Endothelial cell (in vitro differentiated cells): ENCODE results near the gene GLUD1. TPM values are rescaled to one million over a fixed set of nuclear protein-coding genes. Genes with fewer than 3 reads are reported as not detected.
"Not testable (repeated sequence)": the region's sequence is repeated elsewhere in the genome, so short reads cannot be mapped to it uniquely, and the experiment has no call there.

Source experiments
- DNase-seq: peaks from one replicate; pipeline ENCODE4 v3.0.0; 2021; ENCODE audit warnings: low spot score
- H3K27ac Mint-ChIP-seq: one replicate; pipeline ENCODE4 v1.8.0; 2021; ENCODE audit warnings: mixed read lengths, inconsistent platforms; ENCODE audit not compliant: unreplicated experiment
- H3K27me3 Mint-ChIP-seq: one replicate; pipeline ENCODE4 v1.8.0; 2021; ENCODE audit warnings: mild to moderate bottlenecking, moderate library complexity, mixed read lengths, inconsistent platforms; ENCODE audit not compliant: unreplicated experiment
- H3K36me3 Mint-ChIP-seq: one replicate; pipeline ENCODE4 v1.8.0; 2021; ENCODE audit warnings: mild to moderate bottlenecking, low read depth, mixed read lengths, inconsistent platforms; ENCODE audit not compliant: unreplicated experiment
- H3K4me1 Mint-ChIP-seq: one replicate; pipeline ENCODE4 v1.8.0; 2021; ENCODE audit warnings: mild to moderate bottlenecking, mixed read lengths, inconsistent platforms; ENCODE audit not compliant: unreplicated experiment
- H3K4me3 Mint-ChIP-seq: one replicate; pipeline ENCODE4 v1.8.0; 2021; ENCODE audit warnings: mild to moderate bottlenecking, mixed read lengths, inconsistent platforms; ENCODE audit not compliant: unreplicated experiment
- H3K9me3 Mint-ChIP-seq: one replicate; pipeline ENCODE4 v1.8.0; 2021; ENCODE audit warnings: mixed read lengths, inconsistent platforms; ENCODE audit not compliant: unreplicated experiment
- long read RNA-seq: library from polyadenylated mRNA; unstranded; transcript quantifications from one replicate; pipeline ENCODE4 v2.0.0, GENCODE V29; 2020; ENCODE audit not compliant: unreplicated experiment
- total RNA-seq: library from RNA; stranded (reverse); fragmentation: NEBNext Ultra II Directional; extraction: Animal tissue kit (Norgen Biotek cat#: 25700); gene quantifications from one replicate; pipeline ENCODE4 v1.2.1, GENCODE V29; 2021; ENCODE audit not compliant: unreplicated experiment
- TF ChIP-seq, protein P1 (sequence below): fragments of 200-600 bp; sonication (generic); IDR thresholded peaks from one replicate; pipeline ENCODE4 v1.5.0; 2021; ENCODE audit warnings: antibody characterized with exemption; ENCODE audit not compliant: unreplicated experiment

The GLUD1 gene
- total RNA-seq: 79.2 TPM
- long read RNA-seq, transcript GLUD1-201 (13 exons, 3,039 nt): major isoform, 44 of 52 reads
- long read RNA-seq, partial matches to known transcripts: 5 of 52 reads
- long read RNA-seq, other reads (novel, unspliced or antisense): 3 of 52 reads

DNA sequence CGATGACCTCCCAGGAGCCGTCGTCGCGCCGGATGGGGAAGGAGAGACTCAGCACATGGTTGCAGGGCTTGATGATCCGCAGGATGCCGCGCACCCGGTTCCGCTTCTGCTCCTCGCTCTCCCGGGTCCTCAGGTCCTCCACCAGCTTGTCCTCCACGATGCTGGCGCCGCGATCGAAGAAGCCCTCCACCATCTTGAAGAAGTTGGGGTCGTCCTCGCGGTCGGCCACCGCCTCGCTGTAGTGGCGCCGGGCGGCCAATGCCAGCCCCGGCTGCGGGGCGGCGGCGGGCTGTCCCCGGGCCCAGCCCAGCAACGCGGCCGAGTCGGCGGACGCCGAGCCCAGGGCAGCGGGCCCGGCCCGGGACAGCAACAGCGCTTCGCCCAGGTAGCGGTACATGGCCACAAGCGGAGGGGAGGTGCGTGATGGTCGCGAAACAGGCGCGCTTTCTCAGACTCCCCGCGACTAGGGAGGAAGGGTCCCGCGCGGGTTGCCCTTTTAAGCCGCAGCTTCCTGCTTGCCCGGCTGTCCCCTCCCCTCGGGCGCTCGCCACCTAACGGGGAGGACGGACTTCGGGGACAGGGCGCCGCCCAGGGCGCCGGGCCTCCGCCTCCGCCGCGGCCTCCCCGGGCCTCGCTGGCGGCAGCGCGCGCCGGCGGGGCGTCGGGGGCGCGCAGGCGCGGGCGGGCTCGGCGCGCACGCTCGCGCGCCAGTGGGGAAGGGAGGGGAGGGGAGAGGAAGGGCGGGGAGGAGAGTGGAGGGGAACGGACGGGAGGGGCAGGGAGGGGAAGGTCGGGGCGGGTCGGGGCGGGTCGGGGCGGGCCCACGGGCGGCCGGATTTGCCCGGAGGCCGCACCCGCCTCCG is at the start of gene GLUD1, which contains the start of gene SHLD2:
GLUD1 (minus strand) TSS at position 471 of the 863 bp plus-strand sequence; CDS start at position 397, 74 bp downstream.
SHLD2 (plus strand) TSS at position 834 of the 863 bp plus-strand sequence. CDS start 56,149 bp downstream, outside the sequence.
- Mint-ChIP-seq H3K4me3 (peak within 1 kb of the TSS; percentile 97), H3K27ac (peak within 1 kb of the TSS; percentile 93), H3K27me3 (peaks cover 10% of the 10 kb centered on the region), H3K36me3 (peaks cover 4% of the 10 kb centered on the region), H3K4me1 (peaks cover 28% of the 10 kb centered on the region), H3K9me3 (no peaks in the 10 kb centered on the region)
- DNase-seq: peak; percentile 90
- TF ChIP-seq, protein P1, sequence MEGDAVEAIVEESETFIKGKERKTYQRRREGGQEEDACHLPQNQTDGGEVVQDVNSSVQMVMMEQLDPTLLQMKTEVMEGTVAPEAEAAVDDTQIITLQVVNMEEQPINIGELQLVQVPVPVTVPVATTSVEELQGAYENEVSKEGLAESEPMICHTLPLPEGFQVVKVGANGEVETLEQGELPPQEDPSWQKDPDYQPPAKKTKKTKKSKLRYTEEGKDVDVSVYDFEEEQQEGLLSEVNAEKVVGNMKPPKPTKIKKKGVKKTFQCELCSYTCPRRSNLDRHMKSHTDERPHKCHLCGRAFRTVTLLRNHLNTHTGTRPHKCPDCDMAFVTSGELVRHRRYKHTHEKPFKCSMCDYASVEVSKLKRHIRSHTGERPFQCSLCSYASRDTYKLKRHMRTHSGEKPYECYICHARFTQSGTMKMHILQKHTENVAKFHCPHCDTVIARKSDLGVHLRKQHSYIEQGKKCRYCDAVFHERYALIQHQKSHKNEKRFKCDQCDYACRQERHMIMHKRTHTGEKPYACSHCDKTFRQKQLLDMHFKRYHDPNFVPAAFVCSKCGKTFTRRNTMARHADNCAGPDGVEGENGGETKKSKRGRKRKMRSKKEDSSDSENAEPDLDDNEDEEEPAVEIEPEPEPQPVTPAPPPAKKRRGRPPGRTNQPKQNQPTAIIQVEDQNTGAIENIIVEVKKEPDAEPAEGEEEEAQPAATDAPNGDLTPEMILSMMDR: no peak

DNA sequence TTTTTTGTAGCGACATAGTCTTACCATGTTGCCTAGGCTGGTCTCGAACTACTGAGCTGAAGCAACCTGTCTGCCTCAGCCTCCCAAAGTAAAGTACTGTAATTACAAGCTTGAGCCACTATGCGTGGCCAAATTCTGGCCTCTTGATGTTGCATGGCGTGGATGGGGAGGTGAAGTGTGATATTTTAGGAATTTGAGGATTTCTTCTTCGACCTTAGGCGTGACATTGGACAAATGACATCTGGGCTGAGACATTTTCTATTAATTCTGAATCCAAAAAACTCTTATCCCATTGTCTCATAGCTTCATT is 48.4 kb upstream of the GLUD1 start:
- DNase-seq, H3K27me3 Mint-ChIP-seq, H3K9me3 Mint-ChIP-seq, H3K27ac Mint-ChIP-seq, H3K4me3 Mint-ChIP-seq, H3K36me3 Mint-ChIP-seq, H3K4me1 Mint-ChIP-seq: not testable (repeated sequence)

DNA sequence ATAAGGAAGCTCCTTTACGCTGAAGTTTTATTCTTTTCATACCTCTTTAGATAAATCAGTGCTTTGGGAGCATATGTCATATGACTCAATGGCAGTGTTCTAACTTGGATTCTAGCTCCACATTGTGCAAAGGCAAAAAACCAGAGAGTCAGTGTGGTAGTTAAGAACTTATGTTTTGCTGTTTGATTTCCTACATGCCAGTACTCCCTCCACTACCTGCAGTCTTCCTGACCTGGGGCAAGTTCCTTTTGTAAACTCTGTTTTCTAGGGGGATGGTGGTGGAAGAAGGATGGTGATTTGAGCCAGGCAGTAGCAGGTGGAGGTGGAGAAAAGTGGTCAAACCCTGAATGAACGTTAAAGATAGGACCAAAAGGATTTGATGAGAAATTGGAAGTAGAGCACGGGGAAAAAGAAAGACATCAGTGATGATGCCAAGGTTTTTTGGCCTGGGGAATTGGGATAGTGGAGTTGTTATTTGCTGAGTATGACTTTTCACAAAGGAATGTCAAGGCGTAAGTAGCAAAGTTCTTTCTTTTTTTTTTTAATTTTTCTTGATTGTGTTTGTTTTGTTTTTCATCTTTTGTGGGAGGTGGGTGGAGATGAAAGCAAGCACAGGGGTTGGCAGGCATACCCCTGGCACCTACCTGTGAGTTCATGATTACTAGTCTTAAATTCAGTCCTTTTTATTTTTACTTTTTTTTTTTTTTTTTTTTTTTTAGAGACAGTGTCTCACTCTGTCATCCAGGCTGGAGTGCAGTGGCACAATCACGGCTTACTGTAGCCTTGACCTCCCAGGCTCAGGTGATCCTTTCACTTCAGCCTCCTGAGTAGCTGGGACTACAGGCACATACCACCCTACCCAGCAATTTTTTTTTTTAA is 47.8 kb upstream of the GLUD1 start:
- H3K4me3 Mint-ChIP-seq, H3K27ac Mint-ChIP-seq, DNase-seq, H3K27me3 Mint-ChIP-seq, H3K4me1 Mint-ChIP-seq, H3K9me3 Mint-ChIP-seq, H3K36me3 Mint-ChIP-seq: not testable (repeated sequence)

DNA sequence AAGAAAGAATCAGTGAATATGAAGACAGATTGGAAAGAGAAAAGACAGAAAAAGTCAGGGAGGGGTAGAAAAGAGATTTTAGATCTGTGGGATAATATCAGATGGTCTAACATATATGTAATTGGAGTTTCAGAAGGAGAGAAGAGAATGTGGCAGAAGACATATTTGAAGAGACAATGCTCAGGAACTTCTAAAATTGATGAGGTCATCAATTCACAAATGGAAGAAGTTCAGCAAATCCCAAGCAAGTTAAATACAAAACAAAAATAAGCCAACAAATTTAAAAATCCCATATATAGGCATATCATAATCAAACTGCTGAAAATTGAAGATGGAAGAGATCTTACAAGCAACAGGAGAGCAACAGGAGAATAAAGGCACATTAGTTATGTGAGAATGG is 42.8 kb upstream of the GLUD1 start:
- not testable (repeated sequence) for H3K9me3 Mint-ChIP-seq, H3K27ac Mint-ChIP-seq, H3K27me3 Mint-ChIP-seq, DNase-seq, H3K4me1 Mint-ChIP-seq
- H3K36me3 Mint-ChIP-seq: peaks cover 12% of the 10 kb centered on the region
- peak overlapping the region; percentile 58 for H3K4me3 Mint-ChIP-seq

DNA sequence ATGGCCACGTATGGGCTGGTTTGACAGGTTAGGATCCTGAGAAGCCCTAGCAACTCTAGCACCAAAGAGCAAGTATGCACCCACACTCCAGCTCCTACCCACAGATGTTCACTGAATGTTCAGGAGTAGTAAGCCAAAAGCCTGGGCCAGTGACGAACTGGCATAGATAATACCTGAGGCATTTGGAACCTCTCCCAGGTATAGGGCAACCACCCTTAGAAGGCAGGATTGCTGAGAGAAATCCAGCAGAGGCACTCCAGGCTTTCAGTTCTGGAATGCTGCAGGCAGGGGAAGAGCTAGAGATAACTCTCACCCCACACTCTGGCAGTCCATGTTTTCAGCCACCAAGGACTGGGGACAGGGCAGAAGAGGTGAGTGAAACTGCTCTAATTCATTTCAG is 39.8 kb upstream of the GLUD1 start:
- H3K27me3 Mint-ChIP-seq, DNase-seq, H3K4me3 Mint-ChIP-seq, H3K9me3 Mint-ChIP-seq, H3K4me1 Mint-ChIP-seq, H3K27ac Mint-ChIP-seq: not testable (repeated sequence)
- H3K36me3 Mint-ChIP-seq: peaks cover 12% of the 10 kb centered on the region

DNA sequence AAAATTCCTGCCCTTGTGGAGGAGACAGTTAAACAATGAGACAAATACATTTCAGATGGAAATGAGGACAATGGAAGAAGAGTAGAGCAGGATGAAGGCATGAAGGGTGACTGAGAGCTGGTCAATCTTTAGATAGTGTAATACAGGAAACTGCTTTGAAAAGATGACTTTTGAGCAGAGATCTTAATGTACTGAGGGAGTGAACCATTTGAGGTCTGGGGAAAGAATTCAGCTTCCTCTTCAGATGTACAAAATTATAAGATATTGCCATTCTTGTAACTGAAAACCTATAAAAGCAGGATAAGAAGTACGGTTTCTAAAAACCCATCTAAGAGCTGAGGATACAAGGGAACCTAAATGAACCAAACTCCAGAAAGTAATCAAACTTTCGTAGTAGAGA is 39.3 kb upstream of the GLUD1 start:
- H3K27ac Mint-ChIP-seq, H3K4me1 Mint-ChIP-seq, H3K9me3 Mint-ChIP-seq, H3K4me3 Mint-ChIP-seq, DNase-seq, H3K27me3 Mint-ChIP-seq: not testable (repeated sequence)
- peaks cover 12% of the 10 kb centered on the region for H3K36me3 Mint-ChIP-seq

DNA sequence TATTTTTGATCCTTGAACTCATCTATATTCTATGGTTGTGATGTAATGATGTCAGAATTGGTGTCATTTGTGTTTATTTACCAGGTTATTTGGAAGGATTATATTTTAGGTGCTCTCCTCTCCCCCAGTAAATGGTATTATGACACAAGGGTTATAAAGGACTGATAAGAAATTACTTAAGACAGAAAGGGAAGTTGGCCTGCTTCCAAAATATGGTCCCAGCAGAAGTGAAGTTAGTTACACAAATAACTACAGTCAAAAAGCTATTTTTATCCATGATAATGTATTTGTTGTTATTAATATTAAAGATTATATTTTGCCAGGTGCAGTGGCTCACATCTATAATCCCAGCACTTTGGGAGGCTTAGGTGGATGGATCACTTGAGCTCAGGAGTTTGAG is 37.5 kb upstream of the GLUD1 start:
- H3K27ac Mint-ChIP-seq, DNase-seq, H3K36me3 Mint-ChIP-seq, H3K9me3 Mint-ChIP-seq, H3K4me1 Mint-ChIP-seq, H3K27me3 Mint-ChIP-seq, H3K4me3 Mint-ChIP-seq: not testable (repeated sequence)

DNA sequence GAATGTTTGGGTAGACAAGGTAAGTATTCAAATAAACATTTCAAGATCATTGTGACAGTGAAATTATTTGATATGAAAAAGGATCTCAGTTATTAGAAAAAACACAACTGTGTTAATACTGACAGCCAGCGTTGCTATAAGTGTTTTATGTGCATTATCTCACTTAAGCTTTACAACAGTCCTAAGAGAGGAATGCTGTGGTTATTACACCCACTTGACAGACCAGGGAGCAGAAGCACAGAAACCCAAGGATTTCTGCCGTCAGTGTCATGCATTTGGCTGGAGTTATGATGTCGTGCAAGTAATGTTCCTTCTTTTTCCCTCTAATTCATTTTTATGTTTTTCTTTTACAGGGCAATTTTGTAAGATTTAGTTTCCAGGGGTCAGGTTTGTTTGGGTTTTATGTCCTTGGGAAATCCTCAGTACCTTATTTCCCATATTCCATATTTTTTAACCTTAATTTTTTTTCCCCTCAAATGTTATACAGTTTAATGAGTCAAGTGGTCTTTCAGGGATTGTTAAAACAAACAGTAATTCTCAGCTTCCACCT is 33.0 kb upstream of the GLUD1 start:
- not testable (repeated sequence) for DNase-seq, H3K36me3 Mint-ChIP-seq, H3K4me1 Mint-ChIP-seq, H3K27me3 Mint-ChIP-seq, H3K9me3 Mint-ChIP-seq, H3K27ac Mint-ChIP-seq, H3K4me3 Mint-ChIP-seq

DNA sequence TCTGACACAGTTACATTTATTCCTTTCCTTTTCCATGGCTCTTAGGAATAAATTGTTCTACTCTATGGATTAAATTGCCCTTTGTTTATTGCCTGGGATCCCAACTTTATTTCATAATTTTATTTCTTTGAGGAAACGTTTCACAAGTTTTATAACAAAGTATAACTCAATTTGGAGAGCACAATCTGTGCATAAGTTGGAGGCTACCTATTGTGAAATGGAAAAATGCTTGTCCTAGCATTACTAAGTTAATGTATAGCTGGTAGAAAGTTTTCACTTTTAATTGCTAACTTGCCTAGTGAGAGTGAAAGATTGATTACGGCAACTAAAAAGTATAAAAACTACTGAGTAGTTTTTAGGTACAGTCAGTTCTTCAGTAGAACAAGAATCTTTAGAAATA is 32.4 kb upstream of the GLUD1 start:
- not testable (repeated sequence) for H3K36me3 Mint-ChIP-seq, DNase-seq, H3K27ac Mint-ChIP-seq, H3K4me3 Mint-ChIP-seq, H3K9me3 Mint-ChIP-seq, H3K4me1 Mint-ChIP-seq, H3K27me3 Mint-ChIP-seq

DNA sequence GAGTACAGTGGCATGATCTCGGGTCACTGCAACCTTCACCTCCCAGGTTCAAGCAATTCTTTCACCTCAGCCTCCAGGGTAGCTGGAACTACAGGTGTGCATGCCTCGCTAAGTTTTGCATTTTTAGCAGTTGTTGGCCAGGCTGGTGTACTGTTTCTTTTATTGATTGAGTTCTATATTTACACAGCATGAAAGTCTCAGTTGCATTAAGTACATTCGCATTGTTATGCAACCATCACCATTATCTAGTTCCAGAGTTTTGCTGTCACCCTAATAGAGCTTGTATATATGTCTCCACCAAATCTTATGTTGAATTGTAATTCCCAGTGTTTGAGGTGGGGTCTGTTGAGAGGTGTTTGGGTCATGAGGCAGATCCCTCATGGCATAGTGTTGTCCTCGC is 28.7 kb upstream of the GLUD1 start:
- H3K9me3 Mint-ChIP-seq, H3K27ac Mint-ChIP-seq, H3K4me1 Mint-ChIP-seq, DNase-seq, H3K36me3 Mint-ChIP-seq, H3K27me3 Mint-ChIP-seq, H3K4me3 Mint-ChIP-seq: not testable (repeated sequence)
